T-helper 2 cell treated with Interferon-gamma antibody and Interleukin-4, amounts not matched to agents 100 ng/mL and 5 ng/mL, for 36 hours (primary cell): ENCODE measurements around the gene PPIL6. TPM values are rescaled to one million over a fixed set of nuclear protein-coding genes. Genes with fewer than 3 reads are reported as not detected.
"Not testable (repeated sequence)": the region's sequence is repeated elsewhere in the genome, so short reads cannot be mapped to it uniquely, and the experiment has no call there.

Source experiments
- intact Hi-C: fragments of 100-400 bp; cut with micrococcal nuclease; formaldehyde crosslinking; loops from one replicate; pipeline ENCODE4 v1.15.1; 2023
- total RNA-seq: library from RNA; stranded (reverse); gene quantifications from 2 replicates; pipeline ENCODE4 v1.2.3, GENCODE V29; 2022

PPIL6 gene
- total RNA-seq, 1 donor from 2014 or later: 0.09 TPM

DNA sequence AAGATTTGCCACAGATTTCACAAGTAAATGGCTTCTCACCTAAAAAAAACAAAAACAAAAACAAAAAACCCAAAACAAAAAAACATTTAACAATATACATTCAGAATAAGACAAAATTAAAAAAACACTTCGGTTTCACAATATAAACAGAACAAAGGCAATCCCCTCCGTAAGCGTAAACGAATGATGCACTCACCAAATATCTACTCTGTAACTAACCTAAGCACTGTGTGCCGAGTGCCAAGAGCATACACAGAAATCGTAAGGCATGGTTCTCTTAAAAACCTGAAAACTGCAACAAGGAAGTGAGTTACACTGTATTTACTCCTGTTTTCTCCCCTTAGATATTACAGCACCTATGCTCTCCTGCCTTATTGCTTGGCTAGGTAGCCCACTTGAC, 27.3 kb upstream of the PPIL6 start:
- intact Hi-C loops: no loop called here

GRCh38 chr6:109466212-109466923, 25.9 kb upstream of the PPIL6 start:
- intact Hi-C loops: no loop called here

DNA sequence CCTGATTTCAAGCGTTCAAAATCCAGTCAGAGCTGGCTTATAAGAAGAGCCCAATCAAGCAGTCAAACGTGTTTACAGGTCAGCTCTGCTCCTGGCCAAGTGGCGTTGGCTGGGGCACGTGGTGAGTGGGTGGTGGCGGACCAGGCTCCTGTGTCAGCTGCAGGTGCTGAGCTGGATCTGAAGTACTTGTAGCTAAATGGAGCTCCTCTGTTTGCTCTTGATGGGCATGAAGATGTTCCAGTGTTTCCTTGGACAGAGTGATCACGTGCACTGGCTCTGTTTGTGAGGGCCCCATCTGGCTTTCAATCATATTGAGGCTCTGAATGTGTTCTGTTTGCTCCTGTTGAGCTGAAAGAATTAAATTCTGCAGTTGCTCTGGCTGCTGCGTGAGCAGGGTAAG, 25.3 kb upstream of the PPIL6 start:
- intact Hi-C loops: no loop called here

DNA sequence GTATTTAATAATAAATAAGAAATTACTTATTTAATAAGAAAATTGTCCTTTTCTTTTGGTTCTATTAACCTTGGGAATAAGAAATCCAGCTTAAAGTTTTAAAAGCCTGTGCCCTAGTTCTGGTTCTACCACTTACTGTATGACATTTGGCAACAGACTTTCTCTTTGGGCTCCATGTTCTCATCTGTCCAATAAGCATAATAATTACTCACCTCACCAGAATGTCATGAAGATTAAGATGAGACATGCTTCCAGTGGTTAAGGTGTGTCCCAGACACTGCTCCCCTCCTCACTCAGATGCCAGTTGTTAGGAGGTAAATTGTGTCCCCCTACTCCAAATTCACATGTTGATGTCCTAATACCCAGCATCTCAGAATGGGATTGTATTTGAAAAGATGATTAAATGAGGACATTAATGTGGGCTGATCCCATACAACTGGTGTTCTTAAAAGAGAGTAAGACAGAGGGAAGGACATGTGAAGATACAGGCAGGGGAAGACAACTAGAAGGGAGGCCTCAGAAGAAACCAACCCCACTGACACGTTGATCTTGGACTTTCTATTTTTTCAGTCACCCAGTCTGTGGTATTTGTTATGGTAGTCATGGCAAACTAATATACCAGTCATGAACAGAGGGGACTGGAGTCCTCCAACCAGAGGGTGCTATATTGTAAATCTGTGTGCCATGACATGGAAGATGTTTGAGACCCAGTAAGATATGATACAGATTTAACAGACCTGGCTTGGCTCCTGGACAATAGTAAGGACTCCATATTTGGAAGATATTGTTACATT, 21.5 kb upstream of the PPIL6 start:
- intact Hi-C loops: no loop called here

DNA sequence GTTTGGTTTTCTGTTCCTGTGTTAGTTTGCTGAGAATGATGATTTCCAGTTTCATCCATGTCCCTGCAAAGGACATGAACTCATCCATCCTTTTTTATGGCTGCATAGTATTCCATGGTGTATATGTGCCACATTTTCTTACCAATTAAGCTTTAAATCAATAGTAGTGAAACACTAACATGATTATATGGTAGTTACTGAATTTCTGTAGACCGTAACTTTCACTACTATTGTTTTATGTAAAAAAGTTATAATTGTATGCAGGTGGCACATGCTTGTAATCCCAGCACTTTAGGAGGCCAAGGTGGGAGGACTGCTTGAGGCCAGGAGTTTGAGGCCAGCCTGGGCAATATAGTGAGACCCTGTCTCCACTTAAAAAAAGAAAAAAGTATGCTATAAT, 20.8 kb upstream of the PPIL6 start:
- intact Hi-C loops: not testable (repeated sequence)

DNA sequence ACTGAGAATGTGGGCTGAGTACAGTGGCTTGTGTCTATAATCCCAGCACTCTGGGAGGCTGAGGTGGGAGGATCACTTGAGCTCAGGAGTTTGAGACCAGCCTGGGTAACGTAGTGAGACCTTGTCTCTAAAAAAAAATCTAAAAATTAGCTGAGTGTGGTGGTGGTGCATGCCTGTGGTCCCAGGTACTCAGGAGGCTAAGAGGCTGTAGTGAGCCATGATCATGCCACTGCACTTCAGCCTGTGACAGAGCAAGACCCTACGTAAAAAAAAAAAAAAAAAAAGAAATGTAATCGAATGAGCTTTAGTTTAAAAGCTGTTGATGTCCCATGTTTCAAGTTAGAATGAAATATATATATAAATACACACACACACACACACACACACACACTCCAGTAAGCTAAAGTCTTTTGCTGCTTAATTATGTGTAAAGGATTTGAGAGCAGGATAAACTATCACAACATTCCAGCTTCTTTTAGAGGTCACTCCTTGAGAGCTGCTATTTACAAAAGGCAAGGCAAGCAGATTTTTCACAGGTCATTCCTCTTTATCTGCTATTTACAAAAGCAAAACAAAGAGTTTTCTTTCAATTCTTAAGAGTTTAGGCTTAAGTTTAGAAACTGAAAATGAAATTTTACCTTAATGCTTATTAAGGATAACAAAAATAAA, 19.9 kb upstream of the PPIL6 start:
- intact Hi-C loops: no loop called here

DNA sequence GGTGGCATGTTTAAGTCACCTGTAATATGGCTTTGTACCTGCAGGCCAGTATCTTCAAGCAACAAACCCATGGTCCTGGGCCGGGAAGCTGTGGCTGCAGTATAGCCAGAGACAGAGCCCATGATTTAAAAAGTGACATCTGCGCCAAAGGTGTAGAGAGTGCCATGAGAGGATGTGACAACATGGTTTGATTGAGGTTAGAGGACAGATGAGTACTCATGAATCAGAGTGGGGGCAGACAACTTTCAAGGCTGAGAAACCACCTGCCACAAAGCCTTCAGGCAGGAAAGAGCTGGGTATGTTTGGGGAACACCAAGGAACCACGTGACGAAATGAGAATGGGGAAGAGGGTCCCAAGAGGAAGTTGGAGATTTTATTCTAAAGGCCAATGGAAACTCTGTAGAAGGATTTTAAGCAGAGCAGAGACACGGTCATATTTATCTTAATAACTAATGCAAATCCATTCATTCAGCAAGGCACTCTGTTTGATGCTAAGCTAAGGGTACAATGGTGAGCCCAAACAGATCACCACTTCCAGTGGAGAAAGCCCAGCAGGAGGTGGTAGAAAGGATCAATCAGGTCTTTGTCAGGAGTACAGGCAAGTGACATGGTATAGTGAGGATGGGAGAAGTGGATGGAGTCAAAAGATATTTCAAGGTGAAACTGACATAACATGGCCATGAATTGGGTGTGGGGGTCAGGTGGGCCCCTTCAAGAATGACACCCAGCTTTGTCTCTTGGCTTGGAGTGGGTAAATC, 18.5 kb upstream of the PPIL6 start:
- intact Hi-C loops: loop anchor here (1.0 to 5.0 kb wide), 2 partner anchors 32 to 902 kb away; no protein-coding TSS in a partner anchor

DNA sequence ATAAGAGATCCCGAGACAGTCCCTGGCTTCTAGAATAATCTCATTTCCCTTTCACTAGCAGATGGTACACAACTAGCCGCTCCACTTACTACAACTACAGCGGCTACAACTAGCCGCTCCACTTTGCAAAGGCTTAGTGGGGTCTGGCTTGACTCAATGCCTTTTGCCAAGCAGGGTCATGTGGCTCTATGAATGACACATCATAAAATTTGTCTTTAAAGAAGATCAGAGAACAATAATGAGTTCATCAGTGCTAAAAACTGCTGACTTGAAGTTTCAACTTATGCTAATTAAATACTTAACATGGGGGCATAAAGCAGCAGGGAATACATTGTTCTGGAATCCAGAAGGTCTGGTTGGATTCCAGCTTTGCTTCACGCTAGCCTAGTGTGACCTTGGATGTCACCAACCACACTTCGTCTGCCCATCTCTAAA, 17.2 kb upstream of the PPIL6 start:
- intact Hi-C loops: loop anchor here (5.0 kb wide), 1 partner anchor 900 kb away; no protein-coding TSS in a partner anchor

DNA sequence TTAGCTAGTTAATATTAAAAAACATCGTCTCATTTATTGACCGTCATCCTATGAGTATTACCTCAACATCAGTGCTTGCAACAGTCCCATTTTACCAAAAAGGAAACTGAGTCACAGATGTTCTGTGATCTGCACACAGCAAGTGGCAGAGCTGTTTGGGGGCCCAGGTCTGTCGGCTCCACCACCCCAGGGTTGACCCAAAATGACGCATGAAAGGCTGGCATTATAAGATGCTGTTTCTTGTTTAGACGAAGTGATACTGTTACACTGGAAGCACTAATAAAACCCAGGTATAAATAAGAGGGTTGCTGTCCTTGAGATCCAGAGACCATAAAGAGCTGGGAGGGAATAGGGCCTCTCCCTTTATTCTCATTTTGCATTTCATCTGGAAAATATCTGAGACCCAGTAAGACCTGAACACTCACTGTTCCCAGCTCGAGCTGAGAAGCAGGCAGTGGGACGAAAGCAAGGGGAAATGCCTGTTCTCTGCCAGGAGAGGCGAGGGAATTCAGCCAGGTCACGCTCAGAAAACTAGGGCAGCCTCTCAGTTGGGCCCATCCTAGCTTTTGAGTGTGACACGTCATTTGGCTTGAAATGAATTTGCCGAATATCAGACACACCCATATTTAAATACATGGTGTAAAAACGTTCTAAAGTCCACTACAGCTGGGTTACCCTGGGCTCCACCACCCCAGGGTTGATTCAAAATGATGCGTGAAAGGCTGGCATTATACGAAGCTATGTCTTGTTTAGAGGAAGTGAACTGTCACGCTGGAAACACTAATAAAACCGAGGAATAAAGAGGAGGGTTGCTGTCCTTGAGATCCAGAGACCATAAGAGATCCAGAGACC, 16.5 kb upstream of the PPIL6 start:
- intact Hi-C loops: loop anchor here (5.0 kb wide), 1 partner anchor 900 kb away; no protein-coding TSS in a partner anchor

GRCh38 chr6:109456111-109456583, 15.7 kb upstream of the PPIL6 start:
- intact Hi-C loops: loop anchor here (5.0 kb wide), 1 partner anchor 899 kb away; no protein-coding TSS in a partner anchor

- intact Hi-C loops: loop anchor here (1.0 to 5.0 kb wide), 7 partner anchors 28 to 898 kb away; partner anchors contain the start of genes AK9, CEP57L1, FIG4 and ZBTB24
Measured at GRCh38 chr6:109455437-109456110, 15.1 kb upstream of the PPIL6 start, which contains the start of gene MICAL1. Gene MICAL1, minus strand, starts transcription at chr6:109455772. Its CDS starts 1,576 bp downstream, at chr6:109454196.

- intact Hi-C loops: loop anchor here (1.0 to 5.0 kb wide), 8 partner anchors 13 to 897 kb away; partner anchors contain the start of genes AK9, CEP57L1, FIG4 and ZBTB24
Measured at GRCh38 chr6:109454496-109455436, 14.3 kb upstream of the PPIL6 start.

- intact Hi-C loops: loop anchor here (1.0 to 2.0 kb wide), 4 partner anchors 13 to 237 kb away; partner anchors contain the start of genes AK9 and FIG4
Measured at GRCh38 chr6:109453594-109454495, 13.4 kb upstream of the PPIL6 start.

GRCh38 chr6:109453156-109453555, 12.7 kb upstream of the PPIL6 start:
- intact Hi-C loops: no loop called here

- intact Hi-C loops: no loop called here
Measured at GRCh38 chr6:109452181-109452580, 11.8 kb upstream of the PPIL6 start.

GRCh38 chr6:109451376-109451775, 10.9 kb upstream of the PPIL6 start:
- intact Hi-C loops: no loop called here

GRCh38 chr6:109450801-109451200, 10.4 kb upstream of the PPIL6 start:
- intact Hi-C loops: no loop called here
